GM23338 (cell line): ENCODE measurements around the gene IGFL3. TPM values are rescaled to one million over a fixed set of nuclear protein-coding genes. Genes with fewer than 3 reads are reported as not detected.
"Not testable (repeated sequence)": the region's sequence is repeated elsewhere in the genome, so short reads cannot be mapped to it uniquely, and the experiment has no call there.

ENCODE experiments used
- ATAC-seq: fragments of 200-7000 bp; cut with Tn5 transposase; 3 replicates; pipeline ENCODE4 v1.9.1; 2020
- DNase-seq: peaks from one replicate; pipeline ENCODE4 v3.0.0-alpha.2; 2015; ENCODE audit warnings: low spot score
- H2AFZ ChIP-seq: fragments of 200-600 bp; sonication (generic); 2 replicates; pipeline ENCODE4 v1.8.0; 2016; ENCODE audit warnings: antibody characterized with exemption, mild to moderate bottlenecking, moderate library complexity
- H3F3A ChIP-seq: fragments of 200-600 bp; sonication (generic); replicated peaks from 2 replicates; pipeline ENCODE4 v1.8.0; 2017; ENCODE audit warnings: antibody characterized with exemption, mixed run types, low read depth
- H3K27ac ChIP-seq: fragments of 200-600 bp; sonication (generic); 2 replicates; pipeline ENCODE4 v1.6.1; 2016; ENCODE audit warnings: low read depth
- H3K27me3 ChIP-seq: fragments of 200-600 bp; sonication (generic); 2 replicates; pipeline ENCODE4 v1.8.0; 2016; ENCODE audit warnings: mild to moderate bottlenecking, mixed run types, moderate library complexity; ENCODE audit not compliant: insufficient read depth
- H3K36me3 ChIP-seq: fragments of 200-600 bp; sonication (generic); 2 replicates; pipeline ENCODE4 v1.8.0; 2016; ENCODE audit warnings: mild to moderate bottlenecking; ENCODE audit not compliant: insufficient read depth
- H3K4me1 ChIP-seq: fragments of 200-600 bp; sonication (generic); 2 replicates; pipeline ENCODE4 v1.8.0; 2016; ENCODE audit warnings: mild to moderate bottlenecking, moderate library complexity; ENCODE audit not compliant: insufficient read depth
- H3K4me2 ChIP-seq: fragments of 200-600 bp; sonication (generic); 2 replicates; pipeline ENCODE4 v1.7.1; 2017; ENCODE audit warnings: mixed run types
- H3K4me3 ChIP-seq: fragments of 200-600 bp; sonication (generic); 2 replicates; pipeline ENCODE4 v1.6.1; 2016; ENCODE audit warnings: mixed run types
- H3K79me2 ChIP-seq: fragments of 200-600 bp; sonication (generic); replicated peaks from 2 replicates; pipeline ENCODE4 v1.8.0; 2017; ENCODE audit warnings: mild to moderate bottlenecking; ENCODE audit not compliant: insufficient read depth
- H3K9me2 ChIP-seq: fragments of 200-600 bp; sonication (generic); 2 replicates; pipeline ENCODE4 v1.8.0; 2017; ENCODE audit not compliant: insufficient read depth
- H4K20me1 ChIP-seq: fragments of 200-600 bp; sonication (generic); replicated peaks from 2 replicates; pipeline ENCODE4 v1.8.0; 2017; ENCODE audit warnings: mild to moderate bottlenecking; ENCODE audit not compliant: insufficient read depth
- H3K27ac Mint-ChIP-seq: 2 replicates; pipeline ENCODE4 v1.8.0; 2020; ENCODE audit warnings: inconsistent platforms, mild to moderate bottlenecking, moderate library complexity, mixed read lengths
- H3K27me3 Mint-ChIP-seq: 3 replicates; pipeline ENCODE4 v1.8.0; 2022; ENCODE audit warnings: low read depth, mild to moderate bottlenecking, moderate library complexity, mixed read lengths, inconsistent platforms; ENCODE audit not compliant: insufficient read depth, poor library complexity
- H3K36me3 Mint-ChIP-seq: 3 replicates; pipeline ENCODE4 v1.8.0; 2021; ENCODE audit warnings: low read depth, mild to moderate bottlenecking, inconsistent platforms, moderate library complexity, mixed read lengths
- H3K4me1 Mint-ChIP-seq: 3 replicates; pipeline ENCODE4 v1.8.0; 2020; ENCODE audit warnings: mild to moderate bottlenecking, inconsistent platforms, mixed read lengths
- H3K4me3 Mint-ChIP-seq: 3 replicates; pipeline ENCODE4 v1.8.0; 2021; ENCODE audit warnings: moderate library complexity, mild to moderate bottlenecking, inconsistent platforms, mixed read lengths
- H3K9me3 Mint-ChIP-seq: 3 replicates; pipeline ENCODE4 v1.8.0; 2020; ENCODE audit warnings: moderate library complexity, mild to moderate bottlenecking, inconsistent platforms, mixed read lengths
- CREB1 ChIP-seq: fragments of 250-450 bp; sonication (Bioruptor Pico); IDR thresholded peaks from 2 replicates; pipeline ENCODE4 v1.5.0; 2020; ENCODE audit warnings: low read depth, mild to moderate bottlenecking, moderate library complexity
- NANOG ChIP-seq: IDR thresholded peaks from 2 replicates; pipeline ENCODE4 v1.6.1; 2016; ENCODE audit warnings: antibody characterized with exemption, borderline replicate concordance
- ZNF114 ChIP-seq: fragments of 250-450 bp; sonication (Bioruptor Pico); IDR thresholded peaks from 2 replicates; pipeline ENCODE4 v1.5.0; 2020; ENCODE audit warnings: mild to moderate bottlenecking, moderate library complexity
- ZNF331 ChIP-seq: fragments of 250-450 bp; sonication (Bioruptor Pico); IDR thresholded peaks from 2 replicates; pipeline ENCODE4 v1.5.0; 2020; ENCODE audit warnings: low read depth, mild to moderate bottlenecking, moderate library complexity
- polyA plus RNA-seq: library from polyadenylated mRNA; unstranded; fragments of >200 nt; fragmentation: Nextera tagmentation; extraction: Ambion mirVana; gene quantifications from 2 replicates; pipeline ENCODE4 v1.2.1, GENCODE V29; 2016
- total RNA-seq: library from RNA; depleted of rRNA; stranded (reverse); fragments of >200 nt; shearing (Covaris generic); gene quantifications from 2 replicates; pipeline ENCODE4 v1.2.3, GENCODE V29; 2014
- TF ChIP-seq, protein P1 (sequence below): IDR thresholded peaks from one replicate; pipeline ENCODE4 v1.6.1; 2018; ENCODE audit warnings: antibody characterized with exemption; ENCODE audit not compliant: unreplicated experiment
- TF ChIP-seq, protein P2 (sequence below), 2 experiments: fragments of 200-600 bp in 1 of 2; sonication (generic) in 1 of 2; conservative IDR thresholded peaks; 2 replicates each; pipeline versions ENCODE4 v1.5.1 to v1.6.1; 2016 to 2017; ENCODE audit warnings: antibody characterized with exemption in 2 of 2, low read depth in 2 of 2, mild to moderate bottlenecking in 2 of 2, moderate library complexity in 1 of 2

The IGFL3 gene
- total and polyA plus RNA-seq, 2 experiments from 2014 or later: not detected

DNA sequence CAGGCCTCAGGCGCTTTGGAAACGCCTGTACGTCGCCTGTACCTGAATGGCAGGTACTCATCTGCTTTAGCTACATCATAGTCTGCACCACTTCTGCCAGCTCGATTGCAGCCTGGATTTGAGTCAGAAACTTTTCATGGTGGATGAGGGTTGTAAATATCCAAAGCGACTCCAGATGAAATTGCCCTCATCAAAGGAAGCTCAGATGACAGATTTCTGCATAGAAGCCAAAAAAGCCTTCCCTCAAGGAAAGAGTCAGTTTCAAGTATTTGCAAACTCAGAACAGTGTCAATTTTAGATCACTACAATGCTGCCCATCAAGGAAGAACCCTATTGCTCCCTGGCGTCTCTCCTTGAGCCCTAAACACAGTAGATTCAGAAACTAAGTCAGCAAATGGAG is 44.9 kb downstream of the IGFL3 start:
- Mint-ChIP-seq H3K4me1 (peaks cover 6% of the 10 kb centered on the region; the same call in 2 of the 3 replicates), H3K36me3 (no peaks in the 10 kb centered on the region), H3K27me3 (peaks cover 14% of the 10 kb centered on the region), H3K4me3 (no peak overlapping the region), H3K9me3 (no peaks in the 10 kb centered on the region), H3K27ac (no peak overlapping the region)
- Histone ChIP-seq H3K9me2 (no peaks in the 10 kb centered on the region), H3F3A (no peaks in the 10 kb centered on the region), H3K4me1 (no peaks in the 10 kb centered on the region), H4K20me1 (no peaks in the 10 kb centered on the region), H3K4me2 (no peak overlapping the region), H3K4me3 (no peak overlapping the region), H2AFZ (no peak overlapping the region), H3K79me2 (no peaks in the 10 kb centered on the region), H3K27ac (no peak overlapping the region), H3K27me3 (peaks cover 48% of the 10 kb centered on the region), H3K36me3 (no peaks in the 10 kb centered on the region)
- TF ChIP-seq ZNF331 (CRISPR knock-in tag) (no peak), ZNF114 (no peak), NANOG (no peak)
- TF ChIP-seq, protein P1, sequence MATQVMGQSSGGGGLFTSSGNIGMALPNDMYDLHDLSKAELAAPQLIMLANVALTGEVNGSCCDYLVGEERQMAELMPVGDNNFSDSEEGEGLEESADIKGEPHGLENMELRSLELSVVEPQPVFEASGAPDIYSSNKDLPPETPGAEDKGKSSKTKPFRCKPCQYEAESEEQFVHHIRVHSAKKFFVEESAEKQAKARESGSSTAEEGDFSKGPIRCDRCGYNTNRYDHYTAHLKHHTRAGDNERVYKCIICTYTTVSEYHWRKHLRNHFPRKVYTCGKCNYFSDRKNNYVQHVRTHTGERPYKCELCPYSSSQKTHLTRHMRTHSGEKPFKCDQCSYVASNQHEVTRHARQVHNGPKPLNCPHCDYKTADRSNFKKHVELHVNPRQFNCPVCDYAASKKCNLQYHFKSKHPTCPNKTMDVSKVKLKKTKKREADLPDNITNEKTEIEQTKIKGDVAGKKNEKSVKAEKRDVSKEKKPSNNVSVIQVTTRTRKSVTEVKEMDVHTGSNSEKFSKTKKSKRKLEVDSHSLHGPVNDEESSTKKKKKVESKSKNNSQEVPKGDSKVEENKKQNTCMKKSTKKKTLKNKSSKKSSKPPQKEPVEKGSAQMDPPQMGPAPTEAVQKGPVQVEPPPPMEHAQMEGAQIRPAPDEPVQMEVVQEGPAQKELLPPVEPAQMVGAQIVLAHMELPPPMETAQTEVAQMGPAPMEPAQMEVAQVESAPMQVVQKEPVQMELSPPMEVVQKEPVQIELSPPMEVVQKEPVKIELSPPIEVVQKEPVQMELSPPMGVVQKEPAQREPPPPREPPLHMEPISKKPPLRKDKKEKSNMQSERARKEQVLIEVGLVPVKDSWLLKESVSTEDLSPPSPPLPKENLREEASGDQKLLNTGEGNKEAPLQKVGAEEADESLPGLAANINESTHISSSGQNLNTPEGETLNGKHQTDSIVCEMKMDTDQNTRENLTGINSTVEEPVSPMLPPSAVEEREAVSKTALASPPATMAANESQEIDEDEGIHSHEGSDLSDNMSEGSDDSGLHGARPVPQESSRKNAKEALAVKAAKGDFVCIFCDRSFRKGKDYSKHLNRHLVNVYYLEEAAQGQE: no peak
- DNase-seq (no peak), ATAC-seq (no peak)

DNA sequence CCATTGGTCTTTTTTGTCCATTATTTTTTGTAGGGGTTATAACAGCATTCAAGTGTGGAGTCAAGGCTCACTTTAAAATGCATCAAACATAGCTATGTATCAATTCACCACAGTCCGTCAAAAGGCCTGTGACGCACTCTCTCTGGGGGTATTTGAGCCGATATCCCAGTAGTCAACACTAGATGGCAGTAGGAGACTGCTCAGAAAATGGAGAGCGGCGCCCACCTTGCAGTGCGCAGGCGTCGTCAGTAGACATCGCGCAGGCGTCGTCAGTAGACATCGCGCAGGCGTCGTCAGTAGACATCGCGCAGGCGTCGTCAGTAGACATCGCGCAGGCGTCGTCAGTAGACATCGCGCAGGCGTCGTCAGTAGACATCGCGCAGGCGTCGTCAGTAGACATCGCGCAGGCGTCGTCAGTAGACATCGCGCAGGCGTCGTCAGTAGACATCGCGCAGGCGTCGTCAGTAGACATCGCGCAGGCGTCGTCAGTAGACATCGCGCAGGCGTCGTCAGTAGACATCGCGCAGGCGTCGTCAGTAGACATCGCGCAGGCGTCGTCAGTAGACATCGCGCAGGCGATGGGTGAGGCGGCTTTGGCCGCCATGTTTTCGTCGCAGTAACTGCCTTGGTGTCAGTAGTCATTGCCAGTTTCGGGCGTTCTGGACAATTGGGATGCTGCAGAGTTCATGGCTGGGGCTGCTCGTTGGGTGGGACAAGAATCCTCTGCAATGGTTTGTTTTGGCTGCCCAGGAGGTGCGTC is 45.7 kb downstream of the IGFL3 start:
- not testable (repeated sequence) for H3K4me3 ChIP-seq, H3K4me1 Mint-ChIP-seq, H3K36me3 Mint-ChIP-seq, H3K9me2 ChIP-seq, H4K20me1 ChIP-seq, H3K27ac ChIP-seq, H3K9me3 Mint-ChIP-seq, H2AFZ ChIP-seq, H3F3A ChIP-seq, H3K36me3 ChIP-seq, H3K79me2 ChIP-seq, H3K4me3 Mint-ChIP-seq, H3K4me2 ChIP-seq, H3K27ac Mint-ChIP-seq, H3K4me1 ChIP-seq
- peaks cover 48% of the 10 kb centered on the region for H3K27me3 ChIP-seq
- DNase-seq (peak; percentile 83), ATAC-seq (peak; percentile 53)
- H3K27me3 Mint-ChIP-seq: peaks cover 14% of the 10 kb centered on the region
- TF ChIP-seq, protein P2, sequence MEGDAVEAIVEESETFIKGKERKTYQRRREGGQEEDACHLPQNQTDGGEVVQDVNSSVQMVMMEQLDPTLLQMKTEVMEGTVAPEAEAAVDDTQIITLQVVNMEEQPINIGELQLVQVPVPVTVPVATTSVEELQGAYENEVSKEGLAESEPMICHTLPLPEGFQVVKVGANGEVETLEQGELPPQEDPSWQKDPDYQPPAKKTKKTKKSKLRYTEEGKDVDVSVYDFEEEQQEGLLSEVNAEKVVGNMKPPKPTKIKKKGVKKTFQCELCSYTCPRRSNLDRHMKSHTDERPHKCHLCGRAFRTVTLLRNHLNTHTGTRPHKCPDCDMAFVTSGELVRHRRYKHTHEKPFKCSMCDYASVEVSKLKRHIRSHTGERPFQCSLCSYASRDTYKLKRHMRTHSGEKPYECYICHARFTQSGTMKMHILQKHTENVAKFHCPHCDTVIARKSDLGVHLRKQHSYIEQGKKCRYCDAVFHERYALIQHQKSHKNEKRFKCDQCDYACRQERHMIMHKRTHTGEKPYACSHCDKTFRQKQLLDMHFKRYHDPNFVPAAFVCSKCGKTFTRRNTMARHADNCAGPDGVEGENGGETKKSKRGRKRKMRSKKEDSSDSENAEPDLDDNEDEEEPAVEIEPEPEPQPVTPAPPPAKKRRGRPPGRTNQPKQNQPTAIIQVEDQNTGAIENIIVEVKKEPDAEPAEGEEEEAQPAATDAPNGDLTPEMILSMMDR (conservative IDR thresholded peaks at IDR 0.05; ENCODE audit: low read depth in 2 of 2): peak; percentile 64 to 86
- TF ChIP-seq CREB1 (CRISPR knock-in tag): peak; percentile 66; the same call in 1 of the 2 replicates
